Liver (tissue), 3 donors: ENCODE data around the gene SCP2D1.

Experiments used
- ATF3 ChIP-seq: IDR thresholded peaks from 2 replicates; pipeline ENCODE4 v1.6.1; 2016; ENCODE audit warnings: antibody characterized with exemption
- CTCF ChIP-seq: fragments of 150-350 bp; IDR thresholded peaks from 2 replicates; pipeline ENCODE4 v1.5.1; 2017; ENCODE audit warnings: improper control_type of control experiment, low read depth, low read length; ENCODE audit not compliant: missing input control
- JUND ChIP-seq, 2 donors: IDR thresholded peaks; 2 replicates each; pipeline ENCODE4 v1.6.1; 2016; ENCODE audit warnings: antibody characterized with exemption in 2 of 2
- NR2F2 ChIP-seq: IDR thresholded peaks from 2 replicates; pipeline ENCODE4 v1.6.1; 2016; ENCODE audit warnings: antibody characterized with exemption
- RAD21 ChIP-seq, 2 donors: IDR thresholded peaks; 2 replicates each; pipeline ENCODE4 v1.6.1; 2016; ENCODE audit warnings: antibody characterized with exemption in 2 of 2, mild to moderate bottlenecking in 2 of 2
- TAF1 ChIP-seq: conservative IDR thresholded peaks from 2 replicates; pipeline ENCODE4 v1.6.1; 2016; ENCODE audit warnings: antibody characterized with exemption, mild to moderate bottlenecking
- YY1 ChIP-seq: IDR thresholded peaks from 2 replicates; pipeline ENCODE4 v1.6.1; 2016; ENCODE audit warnings: antibody characterized with exemption, mild to moderate bottlenecking
- TF ChIP-seq, protein P1 (sequence below): IDR thresholded peaks from 2 replicates; pipeline ENCODE4 v1.6.1; 2016; ENCODE audit warnings: antibody characterized with exemption
- donor health status: healthy.
- donor health status: healthy.

- TF ChIP-seq NR2F2 (no peak), CTCF (no peak), RAD21 (IDR thresholded peaks at IDR 0.05) (no peak), JUND (IDR thresholded peaks at IDR 0.05) (no peak), TAF1 (no peak), ATF3 (no peak), YY1 (no peak)
- TF ChIP-seq, protein P1, sequence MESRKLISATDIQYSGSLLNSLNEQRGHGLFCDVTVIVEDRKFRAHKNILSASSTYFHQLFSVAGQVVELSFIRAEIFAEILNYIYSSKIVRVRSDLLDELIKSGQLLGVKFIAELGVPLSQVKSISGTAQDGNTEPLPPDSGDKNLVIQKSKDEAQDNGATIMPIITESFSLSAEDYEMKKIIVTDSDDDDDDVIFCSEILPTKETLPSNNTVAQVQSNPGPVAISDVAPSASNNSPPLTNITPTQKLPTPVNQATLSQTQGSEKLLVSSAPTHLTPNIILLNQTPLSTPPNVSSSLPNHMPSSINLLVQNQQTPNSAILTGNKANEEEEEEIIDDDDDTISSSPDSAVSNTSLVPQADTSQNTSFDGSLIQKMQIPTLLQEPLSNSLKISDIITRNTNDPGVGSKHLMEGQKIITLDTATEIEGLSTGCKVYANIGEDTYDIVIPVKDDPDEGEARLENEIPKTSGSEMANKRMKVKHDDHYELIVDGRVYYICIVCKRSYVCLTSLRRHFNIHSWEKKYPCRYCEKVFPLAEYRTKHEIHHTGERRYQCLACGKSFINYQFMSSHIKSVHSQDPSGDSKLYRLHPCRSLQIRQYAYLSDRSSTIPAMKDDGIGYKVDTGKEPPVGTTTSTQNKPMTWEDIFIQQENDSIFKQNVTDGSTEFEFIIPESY: no peak
Measured at GRCh38 chr20:18801516-18801915, 12.1 kb upstream of the SCP2D1 start.
